ENCODE results near the gene RRH.

Gene RRH

GRCh38 chr4:109879081-109879480 lies 51.3 kb downstream of the RRH start:
- intact Hi-C loops (cut with DNase I; ENCODE audit: low total_unique reads) = no loop called here
- no peak for DNase-seq
- TF ChIP-seq CTCF (IDR thresholded peaks at IDR 0.05) = no peak
- H3K4me1 ChIP-seq = no peaks in the 10 kb centered on the region
- H3K9me3 ChIP-seq = peaks cover 0 to 5% (median 0%) of the 10 kb centered on the region in 3 donors
- H3K4me3 ChIP-seq = no peak overlapping the region
- H3K36me3 ChIP-seq = no peaks in the 10 kb centered on the region
- H3K27me3 ChIP-seq = no peaks in the 10 kb centered on the region
- no peak overlapping the region for H3K27ac ChIP-seq

GRCh38 chr4:109879636-109880314 lies 52.0 kb downstream of the RRH start:
- no peak for DNase-seq
- Histone ChIP-seq H3K4me3 (no peak overlapping the region), H3K4me1 (no peaks in the 10 kb centered on the region), H3K9me3 (no peaks in the 10 kb centered on the region), H3K27ac (no peak overlapping the region), H3K36me3 (no peaks in the 10 kb centered on the region), H3K27me3 (no peaks in the 10 kb centered on the region)
- intact Hi-C loops (cut with DNase I; ENCODE audit: low total_unique reads) = no loop called here
- TF ChIP-seq CTCF (IDR thresholded peaks at IDR 0.05) = no peak

- Histone ChIP-seq H3K36me3 (no peaks in the 10 kb centered on the region), H3K4me3 (no peak overlapping the region), H3K27ac (no peak overlapping the region), H3K9me3 (no peaks in the 10 kb centered on the region), H3K27me3 (no peaks in the 10 kb centered on the region), H3K4me1 (no peaks in the 10 kb centered on the region)
- intact Hi-C loops (cut with DNase I; ENCODE audit: low total_unique reads) = no loop called here
- DNase-seq = no peak
- TF ChIP-seq CTCF (IDR thresholded peaks at IDR 0.05) = no peak
Observed at GRCh38 chr4:109886303-109886702, 58.5 kb downstream of the RRH start.

- Histone ChIP-seq H3K27ac (no peak overlapping the region), H3K4me1 (no peaks in the 10 kb centered on the region), H3K9me3 (no peaks in the 10 kb centered on the region), H3K36me3 (no peaks in the 10 kb centered on the region), H3K4me3 (no peak overlapping the region), H3K27me3 (no peaks in the 10 kb centered on the region)
- TF ChIP-seq CTCF (IDR thresholded peaks at IDR 0.05) = no peak
- no peak for DNase-seq
- intact Hi-C loops (cut with DNase I; ENCODE audit: low total_unique reads) = no loop called here
Observed at GRCh38 chr4:109887071-109887470, 59.3 kb downstream of the RRH start.

GRCh38 chr4:109890076-109890475 lies 62.3 kb downstream of the RRH start:
- H3K27ac ChIP-seq = no peak overlapping the region
- no peaks in the 10 kb centered on the region for H3K9me3 ChIP-seq
- intact Hi-C loops (cut with DNase I; ENCODE audit: low total_unique reads) = no loop called here
- H3K36me3 ChIP-seq = no peaks in the 10 kb centered on the region
- no peak for TF ChIP-seq CTCF (IDR thresholded peaks at IDR 0.05)
- H3K4me1 ChIP-seq = no peaks in the 10 kb centered on the region
- no peak for DNase-seq
- H3K27me3 ChIP-seq = no peaks in the 10 kb centered on the region
- H3K4me3 ChIP-seq = no peak overlapping the region

Measured in tibial artery (tissue), 4 donors.